ENCODE data around the gene IGFALS. TPM values are rescaled to one million over a fixed set of nuclear protein-coding genes. Genes with fewer than 3 reads are reported as not detected.

Gene IGFALS
- total RNA-seq, 2 donors from 2014 or later: 0.82 to 1.9 TPM

DNA sequence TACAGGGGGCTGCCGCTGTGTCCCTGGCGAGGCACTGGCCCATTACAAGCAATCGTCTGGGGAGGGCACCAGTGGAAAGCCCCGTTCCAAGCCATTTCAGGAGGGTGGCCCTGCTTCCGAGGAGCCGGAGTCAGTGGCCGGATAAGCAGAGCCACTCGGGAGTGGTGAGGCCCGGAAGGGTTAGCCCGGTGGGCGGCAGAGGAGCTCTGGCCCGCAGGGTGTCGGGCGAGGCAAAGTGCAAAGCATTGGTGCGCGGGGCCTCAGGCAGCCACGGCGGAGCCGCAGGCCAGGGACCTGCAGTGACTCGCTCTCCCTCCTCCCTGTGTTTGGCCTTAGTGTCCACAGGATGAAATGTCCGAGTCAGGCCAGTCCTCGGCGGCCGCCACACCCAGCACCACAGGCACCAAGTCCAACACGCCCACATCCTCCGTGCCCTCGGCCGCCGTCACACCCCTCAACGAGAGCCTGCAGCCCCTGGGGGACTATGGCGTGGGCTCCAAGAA, 46.8 kb downstream of the IGFALS start:
- no peak overlapping the region for H3K4me3 ChIP-seq
- no peak overlapping the region for H3K27ac ChIP-seq
- H3K36me3 ChIP-seq: peaks cover 7 to 10% of the 10 kb centered on the region in 2 donors
- H3K4me1 ChIP-seq (replicated peaks): no peaks in the 10 kb centered on the region
- H3K27me3 ChIP-seq (replicated peaks; ENCODE audit: insufficient read depth): no peaks in the 10 kb centered on the region
- no peak for TF ChIP-seq POLR2A (IDR thresholded peaks at IDR 0.05)
- TF ChIP-seq, protein P1, sequence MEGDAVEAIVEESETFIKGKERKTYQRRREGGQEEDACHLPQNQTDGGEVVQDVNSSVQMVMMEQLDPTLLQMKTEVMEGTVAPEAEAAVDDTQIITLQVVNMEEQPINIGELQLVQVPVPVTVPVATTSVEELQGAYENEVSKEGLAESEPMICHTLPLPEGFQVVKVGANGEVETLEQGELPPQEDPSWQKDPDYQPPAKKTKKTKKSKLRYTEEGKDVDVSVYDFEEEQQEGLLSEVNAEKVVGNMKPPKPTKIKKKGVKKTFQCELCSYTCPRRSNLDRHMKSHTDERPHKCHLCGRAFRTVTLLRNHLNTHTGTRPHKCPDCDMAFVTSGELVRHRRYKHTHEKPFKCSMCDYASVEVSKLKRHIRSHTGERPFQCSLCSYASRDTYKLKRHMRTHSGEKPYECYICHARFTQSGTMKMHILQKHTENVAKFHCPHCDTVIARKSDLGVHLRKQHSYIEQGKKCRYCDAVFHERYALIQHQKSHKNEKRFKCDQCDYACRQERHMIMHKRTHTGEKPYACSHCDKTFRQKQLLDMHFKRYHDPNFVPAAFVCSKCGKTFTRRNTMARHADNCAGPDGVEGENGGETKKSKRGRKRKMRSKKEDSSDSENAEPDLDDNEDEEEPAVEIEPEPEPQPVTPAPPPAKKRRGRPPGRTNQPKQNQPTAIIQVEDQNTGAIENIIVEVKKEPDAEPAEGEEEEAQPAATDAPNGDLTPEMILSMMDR (IDR thresholded peaks at IDR 0.05): no peak
- H3K9me3 ChIP-seq: no peaks in the 10 kb centered on the region
- intact Hi-C loops (cut with DNase I): no loop called here
- 91% methylated on average over 21 of the region's 31 CpGs for WGBS
- no peak for DNase-seq (ENCODE audit: low spot score)

DNA sequence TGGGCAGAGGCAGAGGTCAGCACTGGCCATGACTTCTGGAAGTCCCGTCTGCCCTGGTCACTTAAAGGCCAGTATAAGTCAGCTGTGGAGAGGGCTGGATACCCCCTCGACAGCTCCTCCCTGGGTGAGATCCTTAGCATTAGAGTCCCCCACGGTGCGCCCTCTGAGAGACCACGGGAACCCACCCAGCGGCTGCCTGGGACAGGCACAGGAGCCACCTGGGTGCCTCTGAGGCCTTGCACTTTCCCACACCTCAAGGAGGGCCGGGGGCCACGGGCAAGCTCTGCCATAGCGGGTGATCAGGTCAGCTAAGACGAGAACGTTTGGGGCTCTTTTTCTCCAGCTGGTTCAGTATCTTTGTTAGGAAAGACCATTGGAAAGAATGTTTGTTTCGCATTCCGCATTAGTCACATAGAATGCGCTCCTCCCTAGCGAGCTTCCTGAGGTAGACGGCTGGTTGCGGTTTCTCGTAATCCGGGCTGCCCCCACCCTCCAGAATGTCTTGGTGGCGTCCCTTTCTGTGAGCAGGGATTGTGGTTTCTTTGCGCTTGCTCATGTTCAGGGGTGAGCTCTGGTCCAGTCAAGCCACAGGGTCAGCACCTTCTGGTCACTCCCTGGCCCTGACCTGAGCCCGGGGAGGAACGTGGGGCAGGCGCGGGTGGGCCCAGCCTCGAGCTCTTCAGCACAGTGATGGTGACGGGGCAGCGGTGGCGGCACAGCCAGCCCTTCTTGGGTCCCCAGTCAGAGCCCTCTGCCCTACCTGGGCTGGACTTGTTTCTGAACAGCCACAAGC, 47.4 kb downstream of the IGFALS start:
- no peak overlapping the region for H3K4me3 ChIP-seq
- no peak for DNase-seq (ENCODE audit: low spot score)
- no peaks in the 10 kb centered on the region for H3K9me3 ChIP-seq
- H3K27ac ChIP-seq: no peak overlapping the region
- H3K4me1 ChIP-seq (replicated peaks): no peaks in the 10 kb centered on the region
- intact Hi-C loops (cut with DNase I): no loop called here
- TF ChIP-seq POLR2A (IDR thresholded peaks at IDR 0.05): no peak
- no peak for TF ChIP-seq POLR2AphosphoS5 (IDR thresholded peaks at IDR 0.05)
- TF ChIP-seq, protein P1 (IDR thresholded peaks at IDR 0.05): no peak
- WGBS: 90% methylated on average over 26 of the region's 29 CpGs
- H3K36me3 ChIP-seq: peaks cover 7 to 10% of the 10 kb centered on the region in 2 donors
- no peaks in the 10 kb centered on the region for H3K27me3 ChIP-seq (replicated peaks; ENCODE audit: insufficient read depth)

DNA sequence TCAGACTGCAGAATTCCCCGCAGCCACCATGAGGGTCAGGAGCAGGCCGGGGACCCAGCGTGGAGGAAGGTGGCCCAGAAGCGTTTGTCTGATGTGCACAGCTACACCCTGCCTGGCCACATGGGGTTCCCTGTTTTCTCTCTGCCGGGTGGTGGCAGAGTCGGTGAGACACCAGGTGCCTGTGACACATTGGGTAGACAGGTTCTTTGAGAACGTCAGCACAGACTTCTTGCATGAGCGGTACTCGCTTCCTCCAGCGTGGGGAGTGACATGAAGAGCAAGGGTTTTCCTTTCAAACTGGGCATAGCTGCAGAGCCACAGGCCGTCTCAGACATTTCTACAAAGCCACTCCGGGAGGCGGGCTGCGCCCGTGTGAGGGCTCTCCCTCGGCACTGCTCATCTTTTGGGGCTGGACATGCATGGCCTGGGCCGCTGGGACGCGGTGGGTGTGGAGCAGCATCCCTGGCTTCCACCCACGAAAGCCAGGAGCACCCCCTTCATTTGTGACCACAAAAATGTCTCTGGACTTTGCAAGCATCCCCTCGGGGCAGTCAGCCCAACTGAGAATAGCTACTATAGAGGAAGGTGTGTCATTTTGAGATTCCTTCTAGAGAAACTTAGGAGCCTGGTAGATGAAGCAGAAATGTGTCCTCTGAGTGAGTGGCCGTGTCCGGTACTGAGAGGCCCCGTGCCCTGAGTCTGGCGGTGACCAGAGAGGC, 48.2 kb downstream of the IGFALS start:
- intact Hi-C loops (cut with DNase I): no loop called here
- Histone ChIP-seq H3K9me3 (no peaks in the 10 kb centered on the region), H3K27ac (no peak overlapping the region), H3K4me1 (replicated peaks) (no peaks in the 10 kb centered on the region), H3K27me3 (replicated peaks; ENCODE audit: insufficient read depth) (no peaks in the 10 kb centered on the region), H3K36me3 (peaks cover 6 to 7% of the 10 kb centered on the region in 2 donors), H3K4me3 (no peak overlapping the region)
- WGBS: 85% methylated on average over 25 of the region's 25 CpGs
- no peak for TF ChIP-seq POLR2AphosphoS5 (IDR thresholded peaks at IDR 0.05)
- TF ChIP-seq, protein P1 (IDR thresholded peaks at IDR 0.05): no peak
- no peak for TF ChIP-seq POLR2A (IDR thresholded peaks at IDR 0.05)
- DNase-seq (ENCODE audit: low spot score): no peak

DNA sequence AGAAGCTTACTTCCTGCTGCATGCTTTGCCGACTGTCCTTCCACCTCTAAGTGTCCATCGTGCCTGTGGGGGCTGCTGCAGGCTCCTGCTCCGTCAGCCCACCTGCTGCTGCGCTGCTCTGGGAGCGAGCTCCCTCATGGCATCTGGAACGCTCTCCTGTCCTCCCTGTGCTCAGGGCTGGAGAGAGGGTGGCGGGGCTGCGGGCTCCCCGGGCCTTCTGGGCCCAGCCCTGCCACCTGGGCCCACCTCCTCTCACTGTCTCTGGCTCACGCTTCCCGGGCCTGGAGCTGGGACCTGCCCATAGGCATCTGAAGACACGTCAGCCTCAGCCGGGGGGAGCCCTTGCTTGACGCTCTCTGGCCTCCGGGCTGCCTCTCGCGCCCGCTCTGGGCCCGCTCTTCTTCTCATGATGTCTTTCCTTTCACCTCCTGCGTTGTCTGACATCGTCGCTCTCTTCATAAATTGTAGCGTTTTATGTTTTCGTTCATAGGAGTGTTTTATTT, 49.1 kb downstream of the IGFALS start:
- 88% methylated on average over 24 of the region's 24 CpGs for WGBS
- Histone ChIP-seq H3K27me3 (replicated peaks; ENCODE audit: insufficient read depth) (no peaks in the 10 kb centered on the region), H3K4me1 (replicated peaks) (no peaks in the 10 kb centered on the region), H3K4me3 (no peak overlapping the region), H3K36me3 (peaks cover 6 to 7% of the 10 kb centered on the region in 2 donors), H3K9me3 (no peaks in the 10 kb centered on the region), H3K27ac (no peak overlapping the region)
- DNase-seq (ENCODE audit: low spot score): no peak
- intact Hi-C loops (cut with DNase I): no loop called here
- TF ChIP-seq POLR2AphosphoS5 (IDR thresholded peaks at IDR 0.05) (no peak), POLR2A (IDR thresholded peaks at IDR 0.05) (no peak)
- TF ChIP-seq, protein P1 (IDR thresholded peaks at IDR 0.05): no peak

All from prostate gland (tissue), 2 donors.